Endodermal cell (in vitro differentiated cells): Measurements from ENCODE around the gene CNGA3. TPM values are rescaled to one million over a fixed set of nuclear protein-coding genes. Genes with fewer than 3 reads are reported as not detected.

Experiments used
- DNase-seq: peaks from one replicate; pipeline ENCODE4 v3.0.0-alpha.2; 2017
- H3K27ac ChIP-seq: 2 replicates; pipeline ENCODE4 v1.5.1; 2013; ENCODE audit warnings: mild to moderate bottlenecking, low read depth, low read length, moderate library complexity
- H3K27me3 ChIP-seq: 2 replicates; pipeline ENCODE4 v1.6.1; 2013; ENCODE audit warnings: mild to moderate bottlenecking, low read length, moderate library complexity; ENCODE audit not compliant: insufficient read depth, control insufficient read depth, poor library complexity, severe bottlenecking
- H3K36me3 ChIP-seq: 2 replicates; pipeline ENCODE4 v1.7.0; 2013; ENCODE audit warnings: mild to moderate bottlenecking, low read length, moderate library complexity; ENCODE audit not compliant: control insufficient read depth, insufficient read depth
- H3K4me1 ChIP-seq: one replicate; pipeline ENCODE4 v1.7.0; 2013; ENCODE audit warnings: low read length; ENCODE audit not compliant: control insufficient read depth, insufficient read depth
- H3K4me3 ChIP-seq: 2 replicates; pipeline ENCODE4 v1.5.1; 2013; ENCODE audit warnings: mild to moderate bottlenecking, low read length, moderate library complexity
- H3K9ac ChIP-seq: 2 replicates; pipeline ENCODE4 v1.6.1; 2013; ENCODE audit warnings: mild to moderate bottlenecking, low read length, moderate library complexity; ENCODE audit not compliant: poor library complexity, severe bottlenecking; ENCODE audit errors: extremely low read depth
- H3K9me3 ChIP-seq: 2 replicates; pipeline ENCODE4 v1.6.1; 2013; ENCODE audit warnings: mild to moderate bottlenecking, low read length, moderate library complexity; ENCODE audit not compliant: control insufficient read depth
- H3K27ac Mint-ChIP-seq: 2 replicates; pipeline ENCODE4 v1.8.0; 2020; ENCODE audit warnings: mixed read lengths
- H3K27me3 Mint-ChIP-seq: 2 replicates; pipeline ENCODE4 v1.8.0; 2021; ENCODE audit warnings: mild to moderate bottlenecking, mixed read lengths; ENCODE audit not compliant: insufficient read depth
- H3K36me3 Mint-ChIP-seq: 2 replicates; pipeline ENCODE4 v1.8.0; 2020; ENCODE audit warnings: low read depth, mixed read lengths
- H3K4me1 Mint-ChIP-seq: 2 replicates; pipeline ENCODE4 v1.8.0; 2020; ENCODE audit warnings: mixed read lengths
- H3K4me3 Mint-ChIP-seq: 2 replicates; pipeline ENCODE4 v1.8.0; 2020; ENCODE audit warnings: mild to moderate bottlenecking, moderate library complexity, mixed read lengths
- H3K9me3 Mint-ChIP-seq: 2 replicates; pipeline ENCODE4 v1.8.0; 2020; ENCODE audit warnings: mild to moderate bottlenecking, mixed read lengths
- CTCF ChIP-seq: fragments of 200-600 bp; sonication (generic); conservative IDR thresholded peaks from 2 replicates; pipeline ENCODE4 v1.5.0; 2021; ENCODE audit warnings: antibody characterized with exemption, mild to moderate bottlenecking
- WGBS, 2 experiments: methylation state at CpG; one replicate each; pipeline versions ENCODE4 v1.1.5 to v1.1.7; 2013; ENCODE audit warnings: missing lambda C conversion rate in 2 of 2, mixed read lengths in 1 of 2; ENCODE audit not compliant: insufficient coverage in 1 of 2, insufficient read length in 1 of 2; 5-methylcytosine and 5-hydroxymethylcytosine counted together
- total RNA-seq, 2 donors: library from RNA; stranded (reverse); fragmentation: NEBNext Ultra II Directional in 1 of 2; extraction: Animal tissue kit (Norgen Biotek cat#: 25700) in 1 of 2; gene quantifications; 2 replicates in 1 of 2; 3 replicates in 1 of 2; pipeline ENCODE4 v1.2.1, GENCODE V29; 2021

The CNGA3 gene
- total RNA-seq, 2 donors from 2014 or later, result 0.33 TPM; not detected in 1

- H3K27me3 Mint-ChIP-seq, result peaks cover 6% of the 10 kb centered on the region
- H3K36me3 Mint-ChIP-seq, result no peaks in the 10 kb centered on the region
- Histone ChIP-seq H3K9me3 (no peaks in the 10 kb centered on the region), H3K9ac (no peak overlapping the region), H3K4me3 (no peak overlapping the region), H3K27me3 (no peaks in the 10 kb centered on the region), H3K4me1 (no peaks in the 10 kb centered on the region), H3K27ac (no peak overlapping the region), H3K36me3 (no peaks in the 10 kb centered on the region)
- no peak for TF ChIP-seq CTCF
- WGBS, 2 experiments, result 89% methylated on average over 3 to 5 of the region's 5 CpGs
- no peak overlapping the region for H3K27ac Mint-ChIP-seq
- no peaks in the 10 kb centered on the region for H3K4me1 Mint-ChIP-seq
- peak; percentile 13 for DNase-seq
- no peaks in the 10 kb centered on the region for H3K9me3 Mint-ChIP-seq
- H3K4me3 Mint-ChIP-seq, result no peak overlapping the region
These were observed 47.1 kb downstream of the CNGA3 start for GRCh38 chr2:98393354-98393753.

GRCh38 chr2:98394595-98395153 lies 48.4 kb downstream of the CNGA3 start:
- Histone ChIP-seq H3K36me3 (no peaks in the 10 kb centered on the region), H3K4me1 (no peaks in the 10 kb centered on the region), H3K27ac (no peak overlapping the region), H3K9ac (no peak overlapping the region), H3K27me3 (no peaks in the 10 kb centered on the region), H3K4me3 (no peak overlapping the region), H3K9me3 (no peaks in the 10 kb centered on the region)
- Mint-ChIP-seq H3K4me1 (no peaks in the 10 kb centered on the region), H3K4me3 (no peak overlapping the region), H3K27me3 (peaks cover 6% of the 10 kb centered on the region), H3K9me3 (no peaks in the 10 kb centered on the region), H3K27ac (no peak overlapping the region), H3K36me3 (no peaks in the 10 kb centered on the region)
- DNase-seq, result peak; percentile 15
- 78 to 81% methylated on average over 2 to 3 of the region's 3 CpGs for WGBS, 2 experiments
- no peak for TF ChIP-seq CTCF

- H3K27ac ChIP-seq, result no peak overlapping the region
- WGBS, 2 experiments, result 96 to 100% methylated on average over 2 to 6 of the region's 6 CpGs
- Mint-ChIP-seq H3K27me3 (peaks cover 6% of the 10 kb centered on the region), H3K4me1 (no peaks in the 10 kb centered on the region), H3K4me3 (no peak overlapping the region), H3K27ac (no peak overlapping the region), H3K9me3 (no peaks in the 10 kb centered on the region), H3K36me3 (no peaks in the 10 kb centered on the region)
- DNase-seq, result no peak
- H3K9me3 ChIP-seq, result no peaks in the 10 kb centered on the region
- H3K27me3 ChIP-seq, result no peaks in the 10 kb centered on the region
- no peak overlapping the region for H3K4me3 ChIP-seq
- no peak for TF ChIP-seq CTCF
- peaks cover 5% of the 10 kb centered on the region for H3K4me1 ChIP-seq
- H3K9ac ChIP-seq, result no peak overlapping the region
- H3K36me3 ChIP-seq, result no peaks in the 10 kb centered on the region
These were observed 49.7 kb downstream of the CNGA3 start for GRCh38 chr2:98395977-98396376.
